Peyer's patch (tissue), 4 donors: ENCODE measurements around the gene ARHGEF19.

Source experiments
- CTCF ChIP-seq, 6 experiments: fragments of 450-650 bp in 4 of 6; fragments of 200-600 bp in 2 of 6; sonication (generic) in 1 of 6; IDR thresholded peaks; one replicate each; pipeline ENCODE4 v1.5.1; 2017 to 2019; ENCODE audit warnings: antibody characterized with exemption in 6 of 6, mild to moderate bottlenecking in 3 of 6, moderate library complexity in 1 of 6
- POLR2A ChIP-seq, 2 donors: fragments of 450-650 bp; IDR thresholded peaks; one replicate each; pipeline ENCODE4 v1.5.1; 2017; ENCODE audit warnings: antibody characterized with exemption in 2 of 2, mild to moderate bottlenecking in 2 of 2, moderate library complexity in 2 of 2

- TF ChIP-seq CTCF (IDR thresholded peaks at IDR 0.05) (no peak), POLR2A (IDR thresholded peaks at IDR 0.05) (peak in 1 of 2 donors; percentile 48)
Observed at GRCh38 chr1:16158993-16159831, 53.2 kb downstream of the ARHGEF19 start.
